Calu3 (cell line): ENCODE results near the gene PLIN4. TPM values are rescaled to one million over a fixed set of nuclear protein-coding genes. Genes with fewer than 3 reads are reported as not detected.

ENCODE experiments used
- BruUV-seq: library from RNA; stranded (reverse); fragments of 400-500 nt; replicated peaks from 2 replicates; lab custom pipeline; 2021; lab: Mats Ljungman, UMichigan
- CTCF ChIA-PET: fragments of 300-600 bp; sonication (Branson Sonifier 250); formaldehyde crosslinking; loops from one replicate; lab custom pipeline; 2022; ENCODE audit warnings: antibody characterized with exemption; lab: Charles Lee
- DNase-seq: peaks from one replicate; pipeline ENCODE4 v3.0.0; 2022
- H3K27ac Mint-ChIP-seq: one replicate; pipeline ENCODE4 v1.8.0; 2022; ENCODE audit warnings: mixed read lengths; ENCODE audit not compliant: unreplicated experiment
- H3K27me3 Mint-ChIP-seq: one replicate; pipeline ENCODE4 v1.8.0; 2022; ENCODE audit warnings: mixed read lengths; ENCODE audit not compliant: unreplicated experiment
- H3K36me3 Mint-ChIP-seq: one replicate; pipeline ENCODE4 v1.8.0; 2022; ENCODE audit warnings: mild to moderate bottlenecking, moderate library complexity, mixed read lengths; ENCODE audit not compliant: insufficient read depth, unreplicated experiment
- H3K4me1 Mint-ChIP-seq: one replicate; pipeline ENCODE4 v1.8.0; 2022; ENCODE audit warnings: mild to moderate bottlenecking, low read depth, mixed read lengths; ENCODE audit not compliant: unreplicated experiment
- H3K4me3 Mint-ChIP-seq: one replicate; pipeline ENCODE4 v1.8.0; 2022; ENCODE audit warnings: mild to moderate bottlenecking, low read depth, moderate library complexity, mixed read lengths; ENCODE audit not compliant: unreplicated experiment
- H3K9me3 Mint-ChIP-seq: one replicate; pipeline ENCODE4 v1.8.0; 2022; ENCODE audit warnings: low read depth, mixed read lengths; ENCODE audit not compliant: unreplicated experiment
- CTCF ChIP-seq: fragments of 200-600 bp; IDR thresholded peaks from one replicate; pipeline ENCODE4 v1.8.0; 2022; ENCODE audit warnings: antibody characterized with exemption; ENCODE audit not compliant: unreplicated experiment
- intact Hi-C: fragments of 100-400 bp; cut with micrococcal nuclease; formaldehyde crosslinking; loops from one replicate; pipeline ENCODE4 v1.10.0; 2022; ENCODE audit not compliant: unreplicated experiment
- total RNA-seq: library from RNA; stranded (reverse); gene quantifications from 2 replicates; pipeline ENCODE4 v1.2.3, GENCODE V29; 2022

The PLIN4 gene
- total RNA-seq, 1 experiment from 2014 or later = 1.1 TPM

GRCh38 chr19:4503132-4503824, 15.0 kb downstream of the PLIN4 start:
- intact Hi-C loops = no loop called here
- CTCF ChIA-PET = no interaction called here
- no peaks in the 10 kb centered on the region for H3K4me1 Mint-ChIP-seq
- no peaks in the 10 kb centered on the region for H3K9me3 Mint-ChIP-seq
- no TSS peak for BruUV-seq
- H3K36me3 Mint-ChIP-seq = peaks cover 36% of the 10 kb centered on the region
- no peak for TF ChIP-seq CTCF
- no peaks in the 10 kb centered on the region for H3K27me3 Mint-ChIP-seq
- no peak overlapping the region for H3K4me3 Mint-ChIP-seq
- no peak overlapping the region for H3K27ac Mint-ChIP-seq
- no peak for DNase-seq

GRCh38 chr19:4502282-4503131, 15.8 kb downstream of the PLIN4 start:
- H3K27ac Mint-ChIP-seq = no peak overlapping the region
- BruUV-seq = no TSS peak
- intact Hi-C loops = no loop called here
- no peak for TF ChIP-seq CTCF
- no peaks in the 10 kb centered on the region for H3K9me3 Mint-ChIP-seq
- H3K4me1 Mint-ChIP-seq = no peaks in the 10 kb centered on the region
- no peaks in the 10 kb centered on the region for H3K27me3 Mint-ChIP-seq
- no peak for DNase-seq
- peaks cover 40% of the 10 kb centered on the region for H3K36me3 Mint-ChIP-seq
- H3K4me3 Mint-ChIP-seq = no peak overlapping the region
- CTCF ChIA-PET = no interaction called here

- DNase-seq = no peak
- CTCF ChIA-PET = no interaction called here
- Mint-ChIP-seq H3K36me3 (peaks cover 38% of the 10 kb centered on the region), H3K27ac (no peak overlapping the region), H3K27me3 (no peaks in the 10 kb centered on the region), H3K4me1 (no peaks in the 10 kb centered on the region), H3K4me3 (no peak overlapping the region), H3K9me3 (no peaks in the 10 kb centered on the region)
- TF ChIP-seq CTCF = no peak
- no TSS peak for BruUV-seq
- intact Hi-C loops = no loop called here
These were observed 16.6 kb downstream of the PLIN4 start for GRCh38 chr19:4501691-4502090.

GRCh38 chr19:4500841-4501591, 17.3 kb downstream of the PLIN4 start:
- Mint-ChIP-seq H3K4me3 (no peak overlapping the region), H3K4me1 (no peaks in the 10 kb centered on the region), H3K9me3 (no peaks in the 10 kb centered on the region), H3K27ac (no peak overlapping the region), H3K36me3 (peaks cover 31% of the 10 kb centered on the region), H3K27me3 (no peaks in the 10 kb centered on the region)
- intact Hi-C loops = no loop called here
- TF ChIP-seq CTCF = no peak
- no peak for DNase-seq
- CTCF ChIA-PET = no interaction called here
- no TSS peak for BruUV-seq
